ENCODE data around the gene ERC2.

- TF ChIP-seq FOXM1 (IDR thresholded peaks at IDR 0.05; ENCODE audit: borderline replicate concordance, low read depth), result no peak
- no peak for TF ChIP-seq RAD21 (IDR thresholded peaks at IDR 0.05; ENCODE audit: low read depth)
- TF ChIP-seq, protein P1, sequence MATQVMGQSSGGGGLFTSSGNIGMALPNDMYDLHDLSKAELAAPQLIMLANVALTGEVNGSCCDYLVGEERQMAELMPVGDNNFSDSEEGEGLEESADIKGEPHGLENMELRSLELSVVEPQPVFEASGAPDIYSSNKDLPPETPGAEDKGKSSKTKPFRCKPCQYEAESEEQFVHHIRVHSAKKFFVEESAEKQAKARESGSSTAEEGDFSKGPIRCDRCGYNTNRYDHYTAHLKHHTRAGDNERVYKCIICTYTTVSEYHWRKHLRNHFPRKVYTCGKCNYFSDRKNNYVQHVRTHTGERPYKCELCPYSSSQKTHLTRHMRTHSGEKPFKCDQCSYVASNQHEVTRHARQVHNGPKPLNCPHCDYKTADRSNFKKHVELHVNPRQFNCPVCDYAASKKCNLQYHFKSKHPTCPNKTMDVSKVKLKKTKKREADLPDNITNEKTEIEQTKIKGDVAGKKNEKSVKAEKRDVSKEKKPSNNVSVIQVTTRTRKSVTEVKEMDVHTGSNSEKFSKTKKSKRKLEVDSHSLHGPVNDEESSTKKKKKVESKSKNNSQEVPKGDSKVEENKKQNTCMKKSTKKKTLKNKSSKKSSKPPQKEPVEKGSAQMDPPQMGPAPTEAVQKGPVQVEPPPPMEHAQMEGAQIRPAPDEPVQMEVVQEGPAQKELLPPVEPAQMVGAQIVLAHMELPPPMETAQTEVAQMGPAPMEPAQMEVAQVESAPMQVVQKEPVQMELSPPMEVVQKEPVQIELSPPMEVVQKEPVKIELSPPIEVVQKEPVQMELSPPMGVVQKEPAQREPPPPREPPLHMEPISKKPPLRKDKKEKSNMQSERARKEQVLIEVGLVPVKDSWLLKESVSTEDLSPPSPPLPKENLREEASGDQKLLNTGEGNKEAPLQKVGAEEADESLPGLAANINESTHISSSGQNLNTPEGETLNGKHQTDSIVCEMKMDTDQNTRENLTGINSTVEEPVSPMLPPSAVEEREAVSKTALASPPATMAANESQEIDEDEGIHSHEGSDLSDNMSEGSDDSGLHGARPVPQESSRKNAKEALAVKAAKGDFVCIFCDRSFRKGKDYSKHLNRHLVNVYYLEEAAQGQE (IDR thresholded peaks at IDR 0.05; ENCODE audit: low read depth), result no peak
- TF ChIP-seq YY1 (IDR thresholded peaks at IDR 0.05; ENCODE audit: low read depth), result no peak
- TF ChIP-seq TEAD4 (IDR thresholded peaks at IDR 0.05), result no peak
- TF ChIP-seq TAF1 (IDR thresholded peaks at IDR 0.05; ENCODE audit: low read depth), result no peak
Observed at GRCh38 chr3:55655544-55655943, 812.7 kb downstream of the ERC2 start.

Data from Ishikawa (cell line).